Glutamatergic neuron (in vitro differentiated cells): ENCODE measurements around the gene ARL14EPL. TPM values are rescaled to one million over a fixed set of nuclear protein-coding genes. Genes with fewer than 3 reads are reported as not detected.

ENCODE experiments used
- DNase-seq: peaks from one replicate; pipeline ENCODE4 v3.0.0; 2022
- H3K27ac Mint-ChIP-seq: one replicate; pipeline ENCODE4 v1.8.0; 2020; ENCODE audit warnings: mild to moderate bottlenecking, mixed read lengths, inconsistent platforms; ENCODE audit not compliant: unreplicated experiment
- H3K27me3 Mint-ChIP-seq: one replicate; pipeline ENCODE4 v1.8.0; 2020; ENCODE audit warnings: mild to moderate bottlenecking, moderate library complexity, mixed read lengths, inconsistent platforms; ENCODE audit not compliant: unreplicated experiment
- H3K36me3 Mint-ChIP-seq: one replicate; pipeline ENCODE4 v1.8.0; 2020; ENCODE audit warnings: mild to moderate bottlenecking, mixed read lengths, inconsistent platforms; ENCODE audit not compliant: unreplicated experiment
- H3K4me1 Mint-ChIP-seq: one replicate; pipeline ENCODE4 v1.8.0; 2020; ENCODE audit warnings: mild to moderate bottlenecking, low read depth, mixed read lengths, inconsistent platforms; ENCODE audit not compliant: unreplicated experiment
- H3K4me3 Mint-ChIP-seq: one replicate; pipeline ENCODE4 v1.8.0; 2020; ENCODE audit warnings: mild to moderate bottlenecking, mixed read lengths, inconsistent platforms; ENCODE audit not compliant: unreplicated experiment
- H3K9me3 Mint-ChIP-seq: one replicate; pipeline ENCODE4 v1.8.0; 2020; ENCODE audit warnings: mild to moderate bottlenecking, moderate library complexity, mixed read lengths, inconsistent platforms; ENCODE audit not compliant: unreplicated experiment
- CTCF ChIP-seq: fragments of 200-600 bp; sonication (generic); IDR thresholded peaks from one replicate; pipeline ENCODE4 v1.5.0; 2021; ENCODE audit not compliant: partially characterized antibody, unreplicated experiment
- total RNA-seq: library from RNA; stranded (reverse); fragmentation: NEBNext Ultra II Directional; extraction: Animal tissue kit (Norgen Biotek cat#: 25700); gene quantifications from one replicate; pipeline ENCODE4 v1.2.1, GENCODE V29; 2021; ENCODE audit not compliant: unreplicated experiment

ARL14EPL gene
- total RNA-seq, 1 donor from 2014 or later: not detected

DNA sequence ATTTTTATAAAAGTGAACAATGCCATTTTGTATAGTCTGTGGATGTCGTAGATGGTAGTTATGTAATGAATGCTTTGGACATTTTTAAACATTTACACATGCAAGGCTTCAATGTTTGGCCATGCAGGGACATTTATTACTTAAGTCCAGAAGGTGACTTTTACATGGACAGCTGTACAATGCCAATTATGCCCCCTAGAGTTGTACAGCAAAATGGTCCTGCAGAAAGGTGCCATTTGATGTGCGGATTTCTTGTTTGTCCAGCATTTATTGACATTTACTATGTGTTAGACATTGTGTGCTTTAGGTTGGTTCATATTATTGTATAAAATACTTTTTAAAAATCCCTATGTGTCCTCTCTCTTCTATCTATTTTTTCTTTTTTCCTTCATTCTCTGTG, 30.1 kb downstream of the ARL14EPL start:
- TF ChIP-seq CTCF: peak; percentile 9
- H3K4me1 Mint-ChIP-seq: peaks cover 2% of the 10 kb centered on the region
- no peaks in the 10 kb centered on the region for H3K36me3 Mint-ChIP-seq
- no peak overlapping the region for H3K27ac Mint-ChIP-seq
- H3K4me3 Mint-ChIP-seq: no peak overlapping the region
- no peak for DNase-seq
- no peaks in the 10 kb centered on the region for H3K27me3 Mint-ChIP-seq
- H3K9me3 Mint-ChIP-seq: no peaks in the 10 kb centered on the region

DNA sequence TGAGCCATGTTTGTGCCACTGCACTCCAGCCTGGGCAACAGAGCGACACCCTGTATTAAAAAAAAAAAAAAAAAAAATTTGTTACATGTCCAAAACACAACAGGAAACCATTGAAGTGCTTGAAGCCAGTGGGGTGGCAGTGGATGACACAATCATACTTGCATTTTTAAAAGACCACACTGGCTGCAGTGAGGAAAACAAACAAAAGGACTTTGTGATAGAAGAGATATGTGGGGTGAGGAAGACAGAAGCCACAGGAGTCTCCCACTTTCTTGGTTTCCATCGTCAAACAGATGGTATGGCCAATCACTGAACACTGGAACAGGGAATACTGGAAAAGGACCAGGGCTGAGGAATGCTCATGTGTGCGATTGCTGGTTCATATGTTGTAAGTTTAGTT, 31.7 kb downstream of the ARL14EPL start:
- H3K9me3 Mint-ChIP-seq: peaks cover 2% of the 10 kb centered on the region
- H3K4me3 Mint-ChIP-seq: no peak overlapping the region
- H3K4me1 Mint-ChIP-seq: peaks cover 2% of the 10 kb centered on the region
- H3K36me3 Mint-ChIP-seq: no peaks in the 10 kb centered on the region
- no peaks in the 10 kb centered on the region for H3K27me3 Mint-ChIP-seq
- no peak overlapping the region for H3K27ac Mint-ChIP-seq
- no peak for TF ChIP-seq CTCF
- DNase-seq: no peak

- no peak overlapping the region for H3K27ac Mint-ChIP-seq
- H3K9me3 Mint-ChIP-seq: peaks cover 2% of the 10 kb centered on the region
- H3K27me3 Mint-ChIP-seq: no peaks in the 10 kb centered on the region
- H3K4me3 Mint-ChIP-seq: no peak overlapping the region
- DNase-seq: no peak
- TF ChIP-seq CTCF: peak; percentile 87
- H3K4me1 Mint-ChIP-seq: no peaks in the 10 kb centered on the region
- H3K36me3 Mint-ChIP-seq: no peaks in the 10 kb centered on the region
Observed at GRCh38 chr5:116068028-116068632, 35.9 kb downstream of the ARL14EPL start.

DNA sequence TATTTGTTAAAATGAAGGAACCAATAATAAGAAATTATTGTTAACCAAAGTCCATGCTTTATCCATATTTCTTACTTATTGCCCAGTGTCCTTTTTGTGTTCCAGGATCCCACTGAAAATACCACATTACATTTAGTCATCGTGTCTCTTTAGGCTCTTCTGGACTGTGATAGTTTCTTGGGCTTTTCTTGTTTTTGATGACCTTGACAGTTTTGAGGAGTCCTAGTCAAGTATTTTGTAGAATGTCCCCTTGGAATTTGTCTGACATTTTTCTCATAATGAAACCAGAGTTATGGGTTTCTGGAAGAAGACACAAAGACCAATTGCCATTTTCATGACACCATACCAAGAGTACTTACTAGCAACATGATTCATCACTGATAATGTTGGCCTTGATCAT, 38.9 kb downstream of the ARL14EPL start:
- Mint-ChIP-seq H3K9me3 (peaks cover 4% of the 10 kb centered on the region), H3K36me3 (no peaks in the 10 kb centered on the region), H3K4me1 (no peaks in the 10 kb centered on the region), H3K4me3 (no peak overlapping the region), H3K27me3 (no peaks in the 10 kb centered on the region), H3K27ac (no peak overlapping the region)
- DNase-seq: no peak
- TF ChIP-seq CTCF: no peak

DNA sequence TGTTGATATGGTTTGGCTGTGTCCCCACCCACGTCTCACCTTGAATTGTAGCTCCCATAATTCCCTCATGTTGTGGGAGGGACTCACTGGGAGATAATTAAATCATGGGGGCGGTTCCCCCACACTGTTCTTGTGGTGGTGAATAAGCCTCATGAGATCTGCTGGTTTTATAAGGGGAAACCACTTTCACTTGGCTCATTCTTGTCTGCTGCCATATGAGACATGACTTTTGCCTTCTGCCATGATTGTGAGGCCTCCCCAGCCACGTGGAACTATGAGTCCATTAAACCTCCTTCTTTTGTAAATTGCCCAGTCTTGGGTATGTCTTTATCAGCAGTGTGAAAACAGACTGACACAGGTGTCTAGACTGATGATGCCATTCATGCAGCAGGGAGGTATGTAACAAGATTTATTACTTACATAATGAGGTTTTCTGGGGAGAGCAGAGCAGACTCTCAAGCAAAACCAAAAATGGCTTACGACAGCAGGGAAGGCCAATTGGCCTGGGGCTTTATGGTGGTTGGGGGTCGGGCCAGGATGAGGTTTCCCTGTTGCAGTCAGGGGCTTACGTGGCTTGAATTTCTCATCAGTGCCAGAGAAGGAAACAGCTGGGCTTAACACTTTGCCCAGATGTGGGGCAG, 43.0 kb downstream of the ARL14EPL start:
- Mint-ChIP-seq H3K27me3 (no peaks in the 10 kb centered on the region), H3K36me3 (no peaks in the 10 kb centered on the region), H3K27ac (no peak overlapping the region), H3K9me3 (peaks cover 1% of the 10 kb centered on the region), H3K4me1 (no peaks in the 10 kb centered on the region), H3K4me3 (no peak overlapping the region)
- DNase-seq: no peak
- no peak for TF ChIP-seq CTCF
